SK-N-SH (cell line): ENCODE measurements around the gene FAH. TPM values are rescaled to one million over a fixed set of nuclear protein-coding genes. Genes with fewer than 3 reads are reported as not detected.

Source experiments
- CTCF ChIA-PET: fragments of 300-600, 350-600 bp; formaldehyde crosslinking; extraction: SDS; loops from one replicate; lab custom pipeline; 2021; lab: Yijun Ruan, JAX
- POLR2A ChIA-PET: fragments of 350-600 bp; sonication (Branson Sonifier 250); formaldehyde crosslinking; extraction: SDS; loops from one replicate; lab custom pipeline; 2020; ENCODE audit warnings: antibody characterized with exemption, inconsistent platforms; lab: Yijun Ruan, JAX
- DNase-seq: peaks from one replicate; pipeline ENCODE4 v3.0.0; 2012
- H2AFZ ChIP-seq: fragments of 200-600 bp; sonication (generic); 2 replicates; pipeline ENCODE4 v1.8.1; 2016; ENCODE audit warnings: antibody characterized with exemption, mild to moderate bottlenecking, low read depth
- H3F3A ChIP-seq: fragments of 200-600 bp; sonication (generic); replicated peaks from 2 replicates; pipeline ENCODE3; 2016; ENCODE audit warnings: antibody characterized with exemption, mild to moderate bottlenecking; ENCODE audit not compliant: insufficient read depth
- H3K27ac ChIP-seq, 2 experiments: fragments of 200-500 bp in 1 of 2; fragments of 200-600 bp in 1 of 2; sonication (Bioruptor generic) in 1 of 2; sonication (generic), shearing (Covaris generic) in 1 of 2; 2 replicates each; pipeline versions ENCODE4 v1.5.1 to v1.6.1; 2014 to 2016; ENCODE audit warnings: low read depth in 2 of 2, inconsistent platforms in 1 of 2, low read length in 1 of 2, mild to moderate bottlenecking in 1 of 2, mixed read lengths in 1 of 2
- H3K27me3 ChIP-seq: fragments of 200-600 bp; sonication (generic), shearing (Covaris generic); 2 replicates; pipeline ENCODE4 v1.6.1; 2016; ENCODE audit warnings: mixed run types; ENCODE audit not compliant: insufficient read depth
- H3K36me3 ChIP-seq, 2 experiments: fragments of 200-500 bp in 1 of 2; fragments of 200-600 bp in 1 of 2; sonication (Bioruptor generic) in 1 of 2; sonication (generic) in 1 of 2; replicated peaks in 1 of 2; 2 replicates each; pipeline versions ENCODE3 to v1.5.1; 2014 to 2016; ENCODE audit warnings: low read length in 1 of 2, mild to moderate bottlenecking in 1 of 2; ENCODE audit not compliant: insufficient read depth in 2 of 2, control insufficient read depth in 1 of 2
- H3K4me1 ChIP-seq, 2 experiments: fragments of 200-500 bp in 1 of 2; fragments of 200-600 bp in 1 of 2; sonication (Bioruptor generic) in 1 of 2; sonication (generic), shearing (Covaris generic) in 1 of 2; 2 replicates each; pipeline versions ENCODE4 v1.5.1 to v1.6.1; 2014 to 2016; ENCODE audit warnings: low read depth in 1 of 2, low read length in 1 of 2, mixed run types in 1 of 2; ENCODE audit not compliant: insufficient read depth in 2 of 2, control insufficient read depth in 1 of 2
- H3K4me2 ChIP-seq: fragments of 200-600 bp; sonication (generic), shearing (Covaris generic); 2 replicates; pipeline ENCODE4 v1.6.1; 2017; ENCODE audit warnings: mixed run types
- H3K4me3 ChIP-seq, 2 experiments: fragments of 200-500 bp in 1 of 2; fragments of 200-600 bp in 1 of 2; sonication (Bioruptor generic) in 1 of 2; sonication (generic), shearing (Covaris generic) in 1 of 2; 2 replicates each; pipeline versions ENCODE4 v1.5.1 to v1.8.1; 2014 to 2016; ENCODE audit warnings: low read depth in 2 of 2, inconsistent platforms in 1 of 2, low read length in 1 of 2, mild to moderate bottlenecking in 1 of 2, mixed read lengths in 1 of 2, moderate library complexity in 1 of 2
- H3K79me2 ChIP-seq: fragments of 200-600 bp; sonication (generic); 2 replicates; pipeline ENCODE4 v1.8.1; 2017; ENCODE audit warnings: mild to moderate bottlenecking; ENCODE audit not compliant: insufficient read depth
- H3K9ac ChIP-seq: fragments of 200-600 bp; sonication (generic); 2 replicates; pipeline ENCODE4 v1.6.1; 2017; ENCODE audit warnings: mixed run types
- H3K9me2 ChIP-seq: fragments of 200-600 bp; sonication (generic); 2 replicates; pipeline ENCODE4 v1.6.1; 2017; ENCODE audit warnings: mixed run types
- H3K9me3 ChIP-seq: fragments of 200-600 bp; sonication (generic); 2 replicates; pipeline ENCODE4 v1.6.1; 2017; ENCODE audit warnings: mixed run types, mild to moderate bottlenecking, moderate library complexity
- H4K20me1 ChIP-seq: fragments of 200-600 bp; sonication (generic); 2 replicates; pipeline ENCODE4 v1.6.1; 2017; ENCODE audit warnings: mild to moderate bottlenecking, mixed run types; ENCODE audit not compliant: insufficient read depth
- ELF1 ChIP-seq: IDR thresholded peaks from 2 replicates; pipeline ENCODE4 v1.4.0; 2012
- FOSL2 ChIP-seq: IDR thresholded peaks from 2 replicates; pipeline ENCODE4 v1.4.0; 2012; ENCODE audit warnings: low read depth, mild to moderate bottlenecking, moderate library complexity, borderline replicate concordance
- FOXM1 ChIP-seq: IDR thresholded peaks from 2 replicates; pipeline ENCODE4 v1.4.0; 2012; ENCODE audit warnings: low read depth, mild to moderate bottlenecking
- GABPA ChIP-seq: IDR thresholded peaks from 2 replicates; pipeline ENCODE4 v1.4.0; 2012; ENCODE audit warnings: low read depth, mild to moderate bottlenecking
- GATA2 ChIP-seq: sonication (generic); formaldehyde crosslinking; IDR thresholded peaks from 2 replicates; pipeline ENCODE4 v1.5.0; 2020; ENCODE audit warnings: mild to moderate bottlenecking, missing genetic modification reagents
- JUND ChIP-seq: IDR thresholded peaks from 2 replicates; pipeline ENCODE4 v1.4.0; 2012
- NFIC ChIP-seq: IDR thresholded peaks from 2 replicates; pipeline ENCODE4 v1.4.0; 2012; ENCODE audit warnings: borderline replicate concordance
- POLR2AphosphoS5 ChIP-seq: IDR thresholded peaks from 2 replicates; pipeline ENCODE4 v1.6.1; 2012; ENCODE audit warnings: low read depth, low read length
- RAD21 ChIP-seq: IDR thresholded peaks from 2 replicates; pipeline ENCODE4 v1.6.1; 2012; ENCODE audit warnings: mild to moderate bottlenecking, low read length
- RCOR1 ChIP-seq: fragments of 150-350 bp; IDR thresholded peaks from 2 replicates; pipeline ENCODE4 v1.6.1; 2017; ENCODE audit warnings: antibody characterized with exemption, low read length
- TCF12 ChIP-seq: IDR thresholded peaks from 2 replicates; pipeline ENCODE4 v1.4.0; 2012
- TEAD4 ChIP-seq: IDR thresholded peaks from 2 replicates; pipeline ENCODE4 v1.4.0; 2012; ENCODE audit warnings: mild to moderate bottlenecking, borderline replicate concordance; ENCODE audit not compliant: insufficient read depth
- USF2 ChIP-seq: fragments of 150-350 bp; IDR thresholded peaks from 2 replicates; pipeline ENCODE4 v1.6.1; 2017; ENCODE audit warnings: antibody characterized with exemption, low read length, low read depth, borderline replicate concordance
- WGBS: methylation state at CpG from one replicate; pipeline ENCODE4 v1.1.6; 2017; ENCODE audit warnings: low lambda C conversion rate; 5-methylcytosine and 5-hydroxymethylcytosine counted together
- polyA plus RNA-seq, 3 experiments: library from polyadenylated mRNA; depleted of rRNA; stranded (reverse); fragments of >200 nt; gene quantifications; 2 replicates each; pipeline ENCODE4 v1.2.3, GENCODE V29; 2012
- TF ChIP-seq, protein P1 (sequence below): IDR thresholded peaks from 2 replicates; pipeline ENCODE4 v1.4.0; 2012; ENCODE audit warnings: low read depth
- TF ChIP-seq, protein P2 (sequence below): IDR thresholded peaks from 2 replicates; pipeline ENCODE4 v1.4.0; 2012; ENCODE audit warnings: low read depth, borderline replicate concordance

Gene FAH
- polyA plus RNA-seq, 1 of the 3 experiments (the other 2 are of a cell fraction): 34.9 TPM

DNA sequence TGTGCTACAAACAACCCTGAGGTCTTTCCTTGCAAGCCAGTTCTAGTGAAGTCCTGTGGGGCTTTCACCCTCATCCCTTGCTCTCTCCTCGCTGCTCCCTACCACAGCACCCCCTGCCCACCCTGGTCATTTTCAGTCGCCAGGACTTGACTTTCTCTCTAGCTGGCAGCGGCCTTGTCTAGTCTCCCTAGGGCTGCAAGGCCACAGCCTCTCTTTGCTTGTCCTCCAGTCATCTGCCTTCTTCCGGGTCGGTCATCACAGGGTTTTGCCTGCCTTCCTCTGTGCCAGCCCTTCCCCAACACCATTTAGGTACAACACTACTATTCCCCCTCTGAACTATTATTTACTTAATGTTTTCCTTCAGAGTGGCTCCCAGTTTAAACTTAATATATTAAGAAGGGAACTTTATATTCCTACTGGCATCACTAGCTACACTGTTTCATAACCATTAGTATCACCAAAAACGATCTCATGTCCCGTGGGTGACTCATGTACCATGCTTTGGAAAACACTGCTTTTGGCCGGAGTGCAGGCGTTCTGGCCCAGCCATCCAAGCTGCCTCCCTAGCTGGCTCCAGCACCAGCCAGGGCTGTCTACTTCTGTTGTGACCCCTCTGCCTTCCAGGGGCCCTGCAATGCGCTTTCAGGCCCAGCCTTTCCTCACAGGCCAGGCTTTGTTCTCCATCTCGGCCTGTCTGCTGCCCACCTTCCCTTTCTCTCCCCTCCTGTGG, 21.4 kb downstream of the FAH start:
- Histone ChIP-seq H3K9me3 (no peaks in the 10 kb centered on the region), H3K27me3 (no peaks in the 10 kb centered on the region), H4K20me1 (no peaks in the 10 kb centered on the region), H3K4me1 (peaks cover 0 to 14% of the 10 kb centered on the region in 2 experiments; a peak in 2 of 4 replicates), H3K27ac (peak overlapping the region in 1 of 2 experiments; percentile 74; a peak in 2 of 4 replicates), H3K36me3 (peaks cover 0 to 14% of the 10 kb centered on the region in 2 experiments), H3K4me3 (no peak overlapping the region), H3K9ac (peak overlapping the region; percentile 25; the same call in 1 of the 2 replicates), H3K9me2 (no peaks in the 10 kb centered on the region), H3F3A (peaks cover 26% of the 10 kb centered on the region), H3K4me2 (peak overlapping the region; percentile 47), H3K79me2 (no peaks in the 10 kb centered on the region), H2AFZ (no peak overlapping the region)
- no peak for DNase-seq
- TF ChIP-seq NFIC (peak; percentile 78), POLR2AphosphoS5 (peak; percentile 16; the same call in 1 of the 2 replicates), TCF12 (peak; percentile 65), RAD21 (no peak), FOSL2 (peak; percentile 78), JUND (peak; percentile 71), USF2 (no peak)
- TF ChIP-seq, protein P1, sequence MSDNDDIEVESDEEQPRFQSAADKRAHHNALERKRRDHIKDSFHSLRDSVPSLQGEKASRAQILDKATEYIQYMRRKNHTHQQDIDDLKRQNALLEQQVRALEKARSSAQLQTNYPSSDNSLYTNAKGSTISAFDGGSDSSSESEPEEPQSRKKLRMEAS: peak; percentile 76
- 55% methylated on average over 11 of the region's 11 CpGs for WGBS
- ChIA-PET CTCF (interaction anchor here (0.6 to 2.7 kb wide), 25 partner anchors 8 to 833 kb away, joined by 3 to 18 read pairs (median 3); partner anchors contain the start of gene FAH), POLR2A (no interaction called here)

DNA sequence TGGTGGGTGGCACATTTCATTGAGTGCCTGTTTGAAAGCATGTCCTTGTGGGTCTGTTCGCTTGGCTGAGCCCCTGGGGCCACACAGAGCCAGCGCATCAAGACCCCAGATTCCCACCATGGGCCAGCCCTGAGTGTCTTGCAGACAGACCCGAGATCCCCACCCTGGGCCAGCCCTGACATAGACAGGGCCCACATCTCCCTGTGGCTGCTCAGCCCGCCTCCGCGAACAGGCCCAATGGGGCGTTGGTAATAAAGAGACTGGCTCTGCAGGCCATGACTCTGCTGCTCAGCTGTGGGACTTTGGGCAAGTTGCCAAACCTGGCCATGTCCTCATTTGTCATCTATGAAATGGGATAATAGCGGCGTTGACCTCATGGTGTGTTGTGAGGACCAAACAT, 22.6 kb downstream of the FAH start:
- Histone ChIP-seq H3K79me2 (no peaks in the 10 kb centered on the region), H3K27ac (no peak overlapping the region), H4K20me1 (no peaks in the 10 kb centered on the region), H3K9me3 (no peaks in the 10 kb centered on the region), H3K9me2 (no peaks in the 10 kb centered on the region), H3K36me3 (peaks cover 5 to 14% of the 10 kb centered on the region in 2 experiments), H3K4me3 (no peak overlapping the region), H3K4me1 (peaks cover 0 to 20% of the 10 kb centered on the region in 2 experiments; a peak in 2 of 4 replicates), H2AFZ (no peak overlapping the region), H3K27me3 (no peaks in the 10 kb centered on the region), H3F3A (peaks cover 26% of the 10 kb centered on the region), H3K9ac (no peak overlapping the region), H3K4me2 (no peak overlapping the region)
- DNase-seq: no peak
- ChIA-PET POLR2A (no interaction called here), CTCF (interaction anchor here (1.4 to 2.7 kb wide), 2 partner anchors 11 to 836 kb away, joined by 4 to 11 read pairs; no protein-coding TSS in a partner anchor)
- 82% methylated on average over 6 of the region's 9 CpGs for WGBS
- TF ChIP-seq GATA2 (CRISPR knock-in tag) (no peak), ELF1 (no peak), FOXM1 (no peak), TCF12 (no peak), FOSL2 (no peak), RCOR1 (no peak), TEAD4 (no peak), GABPA (no peak)
- TF ChIP-seq, protein P1: no peak
- TF ChIP-seq, protein P2, sequence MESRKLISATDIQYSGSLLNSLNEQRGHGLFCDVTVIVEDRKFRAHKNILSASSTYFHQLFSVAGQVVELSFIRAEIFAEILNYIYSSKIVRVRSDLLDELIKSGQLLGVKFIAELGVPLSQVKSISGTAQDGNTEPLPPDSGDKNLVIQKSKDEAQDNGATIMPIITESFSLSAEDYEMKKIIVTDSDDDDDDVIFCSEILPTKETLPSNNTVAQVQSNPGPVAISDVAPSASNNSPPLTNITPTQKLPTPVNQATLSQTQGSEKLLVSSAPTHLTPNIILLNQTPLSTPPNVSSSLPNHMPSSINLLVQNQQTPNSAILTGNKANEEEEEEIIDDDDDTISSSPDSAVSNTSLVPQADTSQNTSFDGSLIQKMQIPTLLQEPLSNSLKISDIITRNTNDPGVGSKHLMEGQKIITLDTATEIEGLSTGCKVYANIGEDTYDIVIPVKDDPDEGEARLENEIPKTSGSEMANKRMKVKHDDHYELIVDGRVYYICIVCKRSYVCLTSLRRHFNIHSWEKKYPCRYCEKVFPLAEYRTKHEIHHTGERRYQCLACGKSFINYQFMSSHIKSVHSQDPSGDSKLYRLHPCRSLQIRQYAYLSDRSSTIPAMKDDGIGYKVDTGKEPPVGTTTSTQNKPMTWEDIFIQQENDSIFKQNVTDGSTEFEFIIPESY: no peak
